Neural progenitor cell (in vitro differentiated cells): ENCODE results near the gene BRSK2. TPM values are rescaled to one million over a fixed set of nuclear protein-coding genes. Genes with fewer than 3 reads are reported as not detected.

ENCODE experiments used
- DNase-seq: peaks from one replicate; pipeline ENCODE4 v3.0.0-alpha.2; 2016; ENCODE audit warnings: low spot score
- H2AFZ ChIP-seq: fragments of 200-600 bp; sonication (generic); replicated peaks from 2 replicates; pipeline ENCODE4 v1.6.1; 2016; ENCODE audit warnings: antibody characterized with exemption
- H3F3A ChIP-seq: fragments of 200-600 bp; sonication (generic); 2 replicates; pipeline ENCODE4 v1.6.1; 2016; ENCODE audit warnings: antibody characterized with exemption, low read depth
- H3K27ac ChIP-seq: fragments of 200-600 bp; sonication (generic); 2 replicates; pipeline ENCODE4 v1.5.1; 2016; ENCODE audit warnings: mild to moderate bottlenecking
- H3K27me3 ChIP-seq: fragments of 200-600 bp; sonication (generic); 2 replicates; pipeline ENCODE4 v1.6.1; 2016; ENCODE audit warnings: mild to moderate bottlenecking, moderate library complexity
- H3K36me3 ChIP-seq: fragments of 200-600 bp; sonication (generic); 2 replicates; pipeline ENCODE4 v1.5.1; 2016
- H3K4me1 ChIP-seq: fragments of 200-600 bp; sonication (generic); 2 replicates; pipeline ENCODE4 v1.6.1; 2016; ENCODE audit warnings: mixed run types
- H3K4me2 ChIP-seq: fragments of 200-600 bp; sonication (generic); 2 replicates; pipeline ENCODE4 v1.6.1; 2016
- H3K4me3 ChIP-seq: fragments of 200-600 bp; sonication (generic); 2 replicates; pipeline ENCODE4 v1.5.1; 2016
- H3K79me2 ChIP-seq: fragments of 200-600 bp; sonication (generic); 2 replicates; pipeline ENCODE4 v1.6.1; 2016; ENCODE audit warnings: low read depth
- H3K9ac ChIP-seq: fragments of 200-600 bp; sonication (generic); 2 replicates; pipeline ENCODE4 v1.6.1; 2016
- H3K9me3 ChIP-seq: fragments of 200-600 bp; sonication (generic); 2 replicates; pipeline ENCODE4 v1.5.1; 2016; ENCODE audit warnings: low read depth
- H4K20me1 ChIP-seq: fragments of 200-600 bp; sonication (generic); 2 replicates; pipeline ENCODE4 v1.6.1; 2016; ENCODE audit warnings: low read depth
- H3K27ac Mint-ChIP-seq: 3 replicates; pipeline ENCODE4 v1.8.0; 2021; ENCODE audit warnings: mixed read lengths
- H3K27me3 Mint-ChIP-seq: 2 replicates; pipeline ENCODE4 v1.8.0; 2022; ENCODE audit warnings: low read depth, mild to moderate bottlenecking, inconsistent platforms, moderate library complexity, mixed read lengths; ENCODE audit not compliant: insufficient read depth
- H3K36me3 Mint-ChIP-seq: 3 replicates; pipeline ENCODE4 v1.8.0; 2021; ENCODE audit warnings: mixed read lengths
- H3K4me1 Mint-ChIP-seq: 3 replicates; pipeline ENCODE4 v1.8.0; 2021; ENCODE audit warnings: mixed read lengths
- H3K4me3 Mint-ChIP-seq: 3 replicates; pipeline ENCODE4 v1.8.0; 2021; ENCODE audit warnings: mild to moderate bottlenecking, moderate library complexity, mixed read lengths
- H3K9me3 Mint-ChIP-seq: 3 replicates; pipeline ENCODE4 v1.8.0; 2020; ENCODE audit warnings: mixed read lengths
- EZH2 ChIP-seq: fragments of 200-600 bp; sonication (generic); IDR thresholded peaks from 2 replicates; pipeline ENCODE4 v1.6.1; 2017; ENCODE audit warnings: antibody characterized with exemption, mild to moderate bottlenecking, moderate library complexity
- EZH2phosphoT487 ChIP-seq: fragments of 200-600 bp; sonication (generic); IDR thresholded peaks from 2 replicates; pipeline ENCODE4 v1.6.1; 2017; ENCODE audit warnings: antibody characterized with exemption
- total RNA-seq: library from RNA; depleted of rRNA; stranded (reverse); fragments of >200 nt; gene quantifications from 2 replicates; pipeline ENCODE4 v1.2.3, GENCODE V29; 2015; ENCODE audit warnings: low replicate concordance
- TF ChIP-seq, protein P1 (sequence below): fragments of 200-600 bp; sonication (generic); IDR thresholded peaks from 2 replicates; pipeline ENCODE4 v1.5.1; 2017; ENCODE audit warnings: antibody characterized with exemption, mild to moderate bottlenecking

Gene BRSK2
- total RNA-seq, 1 donor from 2014 or later = 8.2 TPM

DNA sequence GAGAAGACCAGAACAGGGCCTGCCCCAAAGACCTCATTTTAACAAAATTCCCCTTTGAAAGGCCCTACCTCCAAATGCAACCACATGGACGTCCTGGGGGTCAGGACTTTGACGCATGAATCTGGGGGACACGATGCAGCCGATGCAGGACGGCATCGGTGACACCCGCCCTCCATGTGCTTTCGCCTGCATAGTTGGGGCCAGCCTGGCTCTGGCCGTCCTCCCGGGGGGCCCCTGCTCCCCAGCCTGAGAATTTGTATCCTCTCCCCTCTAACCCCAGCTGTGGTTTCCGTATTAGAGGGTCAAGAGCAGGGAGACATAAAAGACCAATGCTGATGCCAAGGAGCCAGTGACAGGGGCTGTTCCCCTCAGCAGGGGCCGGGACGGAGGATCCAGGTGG, 18.4 kb upstream of the BRSK2 start:
- no peaks in the 10 kb centered on the region for H4K20me1 ChIP-seq
- no peaks in the 10 kb centered on the region for H3K9me3 ChIP-seq
- no peaks in the 10 kb centered on the region for H3K36me3 ChIP-seq
- H3K27ac Mint-ChIP-seq = no peak overlapping the region
- no peak overlapping the region for H3K27ac ChIP-seq
- H3K9ac ChIP-seq = no peak overlapping the region
- TF ChIP-seq, protein P1, sequence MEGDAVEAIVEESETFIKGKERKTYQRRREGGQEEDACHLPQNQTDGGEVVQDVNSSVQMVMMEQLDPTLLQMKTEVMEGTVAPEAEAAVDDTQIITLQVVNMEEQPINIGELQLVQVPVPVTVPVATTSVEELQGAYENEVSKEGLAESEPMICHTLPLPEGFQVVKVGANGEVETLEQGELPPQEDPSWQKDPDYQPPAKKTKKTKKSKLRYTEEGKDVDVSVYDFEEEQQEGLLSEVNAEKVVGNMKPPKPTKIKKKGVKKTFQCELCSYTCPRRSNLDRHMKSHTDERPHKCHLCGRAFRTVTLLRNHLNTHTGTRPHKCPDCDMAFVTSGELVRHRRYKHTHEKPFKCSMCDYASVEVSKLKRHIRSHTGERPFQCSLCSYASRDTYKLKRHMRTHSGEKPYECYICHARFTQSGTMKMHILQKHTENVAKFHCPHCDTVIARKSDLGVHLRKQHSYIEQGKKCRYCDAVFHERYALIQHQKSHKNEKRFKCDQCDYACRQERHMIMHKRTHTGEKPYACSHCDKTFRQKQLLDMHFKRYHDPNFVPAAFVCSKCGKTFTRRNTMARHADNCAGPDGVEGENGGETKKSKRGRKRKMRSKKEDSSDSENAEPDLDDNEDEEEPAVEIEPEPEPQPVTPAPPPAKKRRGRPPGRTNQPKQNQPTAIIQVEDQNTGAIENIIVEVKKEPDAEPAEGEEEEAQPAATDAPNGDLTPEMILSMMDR = no peak
- TF ChIP-seq EZH2phosphoT487 (no peak), EZH2 (no peak)
- peaks cover 12% of the 10 kb centered on the region for H3K4me1 Mint-ChIP-seq
- no peaks in the 10 kb centered on the region for H3K27me3 ChIP-seq
- peaks cover 9% of the 10 kb centered on the region for H3K9me3 Mint-ChIP-seq
- no peaks in the 10 kb centered on the region for H3F3A ChIP-seq
- H2AFZ ChIP-seq = no peak overlapping the region
- H3K79me2 ChIP-seq = no peaks in the 10 kb centered on the region
- H3K4me3 ChIP-seq = no peak overlapping the region
- H3K4me1 ChIP-seq = no peaks in the 10 kb centered on the region
- no peaks in the 10 kb centered on the region for H3K36me3 Mint-ChIP-seq
- no peak overlapping the region for H3K4me2 ChIP-seq
- no peak for DNase-seq
- no peak overlapping the region for H3K4me3 Mint-ChIP-seq
- H3K27me3 Mint-ChIP-seq = peaks cover 8% of the 10 kb centered on the region

DNA sequence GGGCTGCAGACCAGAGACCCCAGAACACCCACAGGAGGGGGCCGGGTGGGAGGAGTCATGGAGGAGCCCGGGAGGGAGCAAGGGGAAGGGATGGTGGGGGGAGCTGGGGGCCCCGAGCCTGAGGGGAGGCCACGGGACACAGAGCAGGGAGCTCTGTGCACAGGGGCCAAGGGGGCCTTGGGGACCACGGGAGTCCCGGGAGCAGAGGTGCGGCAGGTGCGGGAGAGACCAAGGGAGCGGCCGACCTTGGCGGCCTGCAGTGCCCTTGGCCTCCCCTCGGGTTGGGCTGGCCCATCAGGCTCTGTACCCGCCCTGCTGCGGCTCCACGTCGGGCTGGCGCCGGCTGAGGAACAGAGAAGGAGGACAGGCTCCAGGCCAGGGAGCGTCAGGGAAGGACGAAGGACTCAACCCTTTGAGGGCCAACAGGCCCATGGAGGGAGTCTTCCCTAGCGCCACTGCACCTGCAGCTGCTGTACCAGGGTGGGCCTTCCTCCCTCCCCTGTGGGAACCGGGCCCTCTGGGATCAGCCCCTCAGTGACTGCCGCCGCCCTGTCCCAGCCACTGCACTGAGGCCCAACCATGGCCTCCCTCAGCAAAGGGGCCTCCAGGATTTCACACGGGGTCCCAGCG, 17.8 kb upstream of the BRSK2 start:
- H3K27me3 Mint-ChIP-seq = peaks cover 7% of the 10 kb centered on the region
- H3K27me3 ChIP-seq = no peaks in the 10 kb centered on the region
- no peaks in the 10 kb centered on the region for H3K36me3 ChIP-seq
- peaks cover 4% of the 10 kb centered on the region for H3K9me3 Mint-ChIP-seq
- TF ChIP-seq, protein P1 = no peak
- TF ChIP-seq EZH2phosphoT487 (no peak), EZH2 (no peak)
- no peaks in the 10 kb centered on the region for H4K20me1 ChIP-seq
- no peak overlapping the region for H3K27ac Mint-ChIP-seq
- no peak for DNase-seq
- peaks cover 14% of the 10 kb centered on the region for H3K4me1 Mint-ChIP-seq
- no peak overlapping the region for H3K9ac ChIP-seq
- no peak overlapping the region for H3K27ac ChIP-seq
- H3K9me3 ChIP-seq = no peaks in the 10 kb centered on the region
- H3K79me2 ChIP-seq = no peaks in the 10 kb centered on the region
- no peaks in the 10 kb centered on the region for H3K4me1 ChIP-seq
- H3K4me3 Mint-ChIP-seq = no peak overlapping the region
- H3K4me2 ChIP-seq = no peak overlapping the region
- no peaks in the 10 kb centered on the region for H3F3A ChIP-seq
- H3K4me3 ChIP-seq = no peak overlapping the region
- H2AFZ ChIP-seq = no peak overlapping the region
- no peaks in the 10 kb centered on the region for H3K36me3 Mint-ChIP-seq

DNA sequence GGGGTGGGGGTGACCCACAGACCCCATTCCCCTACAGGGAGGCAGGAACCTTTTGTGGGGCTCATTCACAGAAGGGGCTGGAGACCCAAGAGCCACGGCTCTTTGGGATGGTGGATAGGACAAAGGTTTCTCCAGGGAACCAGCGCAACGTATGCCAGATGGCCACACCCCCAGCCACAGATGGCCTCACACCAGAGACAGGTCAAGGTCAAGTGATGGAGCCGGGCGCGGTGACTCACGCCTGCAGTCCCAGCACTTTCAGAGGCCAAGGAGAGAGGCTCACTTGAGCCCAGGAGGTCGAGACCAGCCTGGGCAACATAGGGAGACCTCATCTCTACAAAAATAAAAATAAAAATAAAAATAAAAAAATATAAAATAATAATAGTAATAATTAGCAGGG, 17.1 kb upstream of the BRSK2 start:
- H3K4me2 ChIP-seq = no peak overlapping the region
- no peaks in the 10 kb centered on the region for H3K9me3 ChIP-seq
- H3K27ac ChIP-seq = no peak overlapping the region
- no peaks in the 10 kb centered on the region for H4K20me1 ChIP-seq
- no peaks in the 10 kb centered on the region for H3F3A ChIP-seq
- Mint-ChIP-seq H3K27me3 (peaks cover 7% of the 10 kb centered on the region), H3K4me3 (no peak overlapping the region), H3K4me1 (peaks cover 14% of the 10 kb centered on the region), H3K27ac (no peak overlapping the region), H3K36me3 (no peaks in the 10 kb centered on the region), H3K9me3 (peaks cover 2% of the 10 kb centered on the region)
- no peak overlapping the region for H3K4me3 ChIP-seq
- no peaks in the 10 kb centered on the region for H3K27me3 ChIP-seq
- no peak overlapping the region for H2AFZ ChIP-seq
- H3K36me3 ChIP-seq = no peaks in the 10 kb centered on the region
- H3K79me2 ChIP-seq = no peaks in the 10 kb centered on the region
- H3K9ac ChIP-seq = no peak overlapping the region
- TF ChIP-seq EZH2 (no peak), EZH2phosphoT487 (no peak)
- TF ChIP-seq, protein P1 = no peak
- DNase-seq = no peak
- H3K4me1 ChIP-seq = no peaks in the 10 kb centered on the region
